ENCODE data around the gene SLC3A2. TPM values are rescaled to one million over a fixed set of nuclear protein-coding genes. Genes with fewer than 3 reads are reported as not detected.

The SLC3A2 gene
- total RNA-seq, 4 donors from 2014 or later = 170 to 234 (median 198) TPM

- Histone ChIP-seq H3K4me1 (peaks cover 25% of the 10 kb centered on the region), H3K36me3 (no peaks in the 10 kb centered on the region), H3K27me3 (no peaks in the 10 kb centered on the region), H3K4me3 (no peak overlapping the region), H3K9me3 (no peaks in the 10 kb centered on the region), H3K27ac (no peak overlapping the region)
- TF ChIP-seq POLR2AphosphoS5 (IDR thresholded peaks at IDR 0.05) (no peak), EP300 (IDR thresholded peaks at IDR 0.05) (no peak), POLR2A (IDR thresholded peaks at IDR 0.05) (no peak), CTCF (IDR thresholded peaks at IDR 0.05) (no peak)
- 94% methylated on average over 3 of the region's 3 CpGs for WGBS
- no peak for DNase-seq (ENCODE audit: low spot score in 2 of 2)
These were observed 37.2 kb upstream of the SLC3A2 start for GRCh38 chr11:62843466-62843865.

GRCh38 chr11:62844154-62844553 lies 36.5 kb upstream of the SLC3A2 start:
- TF ChIP-seq POLR2A (IDR thresholded peaks at IDR 0.05) (no peak), EP300 (IDR thresholded peaks at IDR 0.05) (no peak), CTCF (IDR thresholded peaks at IDR 0.05) (no peak), POLR2AphosphoS5 (IDR thresholded peaks at IDR 0.05) (no peak)
- Histone ChIP-seq H3K9me3 (no peaks in the 10 kb centered on the region), H3K4me3 (no peak overlapping the region), H3K36me3 (no peaks in the 10 kb centered on the region), H3K27me3 (no peaks in the 10 kb centered on the region), H3K27ac (no peak overlapping the region), H3K4me1 (peaks cover 20% of the 10 kb centered on the region)
- DNase-seq (ENCODE audit: low spot score in 2 of 2) = no peak
- 94% methylated on average over 3 of the region's 3 CpGs for WGBS

GRCh38 chr11:62846177-62846576 lies 34.5 kb upstream of the SLC3A2 start:
- H3K36me3 ChIP-seq = no peaks in the 10 kb centered on the region

GRCh38 chr11:62847767-62848314 lies 32.9 kb upstream of the SLC3A2 start:
- no peak for TF ChIP-seq CTCF (IDR thresholded peaks at IDR 0.05)
- TF ChIP-seq POLR2AphosphoS5 (IDR thresholded peaks at IDR 0.05) = no peak
- TF ChIP-seq POLR2A (IDR thresholded peaks at IDR 0.05) = no peak
- TF ChIP-seq EP300 (IDR thresholded peaks at IDR 0.05) = no peak
- WGBS = 95% methylated on average over 1 of the region's 1 CpG
- Histone ChIP-seq H3K4me1 (peaks cover 6% of the 10 kb centered on the region), H3K9me3 (no peaks in the 10 kb centered on the region), H3K4me3 (no peak overlapping the region), H3K27ac (no peak overlapping the region), H3K36me3 (peaks cover 14% of the 10 kb centered on the region), H3K27me3 (no peaks in the 10 kb centered on the region)
- no peak for DNase-seq (ENCODE audit: low spot score in 2 of 2)

More at GRCh38 chr11:62846177-62846576, 34.5 kb upstream of the SLC3A2 start:
- no peak overlapping the region for H3K27ac ChIP-seq
- peaks cover 13% of the 10 kb centered on the region for H3K4me1 ChIP-seq
- TF ChIP-seq CTCF (IDR thresholded peaks at IDR 0.05) (no peak), EP300 (IDR thresholded peaks at IDR 0.05) (no peak), POLR2A (IDR thresholded peaks at IDR 0.05) (no peak), POLR2AphosphoS5 (IDR thresholded peaks at IDR 0.05) (no peak)
- H3K4me3 ChIP-seq = no peak overlapping the region
- no peaks in the 10 kb centered on the region for H3K9me3 ChIP-seq
- no peak for DNase-seq (ENCODE audit: low spot score in 2 of 2)
- WGBS = 86% methylated on average over 3 of the region's 3 CpGs
- H3K27me3 ChIP-seq = no peaks in the 10 kb centered on the region

GRCh38 chr11:62850911-62851806 lies 29.5 kb upstream of the SLC3A2 start:
- 72% methylated on average over 14 of the region's 15 CpGs for WGBS

More at GRCh38 chr11:62850911-62851806, 29.5 kb upstream of the SLC3A2 start:
- Histone ChIP-seq H3K4me1 (peaks cover 32% of the 10 kb centered on the region), H3K27me3 (no peaks in the 10 kb centered on the region), H3K27ac (no peak overlapping the region), H3K36me3 (peaks cover 28% of the 10 kb centered on the region), H3K9me3 (no peaks in the 10 kb centered on the region), H3K4me3 (no peak overlapping the region)
- TF ChIP-seq EP300 (IDR thresholded peaks at IDR 0.05) (no peak), CTCF (IDR thresholded peaks at IDR 0.05) (no peak), POLR2AphosphoS5 (IDR thresholded peaks at IDR 0.05) (no peak), POLR2A (IDR thresholded peaks at IDR 0.05) (no peak)
- no peak for DNase-seq (ENCODE audit: low spot score in 2 of 2)
